Ovary (tissue), 9 donors: ENCODE results near the gene EWSR1. TPM values are rescaled to one million over a fixed set of nuclear protein-coding genes. Genes with fewer than 3 reads are reported as not detected.

Experiments
- DNase-seq, 5 donors: peaks; one replicate each; pipeline ENCODE4 v3.0.0-alpha.2; 2019 to 2020
- H3K27ac ChIP-seq, 2 donors: fragments of 200-600 bp; one replicate each; pipeline versions ENCODE4 v1.5.1 to v1.8.0; 2019 to 2022
- H3K27me3 ChIP-seq: fragments of 200-600 bp; one replicate; pipeline ENCODE4 v1.8.0; 2022
- H3K36me3 ChIP-seq: fragments of 200-600 bp; sonication (generic); one replicate; pipeline ENCODE4 v1.5.1; 2019
- H3K4me1 ChIP-seq: one replicate; pipeline ENCODE4 v1.8.1; 2013; ENCODE audit warnings: mild to moderate bottlenecking, moderate library complexity; ENCODE audit not compliant: insufficient read depth
- H3K4me3 ChIP-seq: fragments of 200-600 bp; sonication (generic); one replicate; pipeline ENCODE4 v1.5.1; 2017
- H3K9me3 ChIP-seq, 2 donors: fragments of 200-600 bp in 1 of 2; sonication (generic) in 1 of 2; one replicate each; pipeline versions ENCODE4 v1.5.1 to v1.8.1; 2013 to 2019; ENCODE audit warnings: mild to moderate bottlenecking in 1 of 2, moderate library complexity in 1 of 2
- CTCF ChIP-seq, 3 donors: fragments of 450-650 bp in 2 of 3; fragments of 200-600 bp in 1 of 3; IDR thresholded peaks; one replicate each; pipeline versions ENCODE4 v1.5.1 to v1.8.0; 2016 to 2022; ENCODE audit warnings: antibody characterized with exemption in 3 of 3, mild to moderate bottlenecking in 1 of 3
- EP300 ChIP-seq: sonication (generic); formaldehyde crosslinking; IDR thresholded peaks from one replicate; pipeline ENCODE4 v1.6.1; 2017; ENCODE audit warnings: antibody characterized with exemption
- POLR2A ChIP-seq: fragments of 450-650 bp; IDR thresholded peaks from one replicate; pipeline ENCODE4 v1.6.1; 2017; ENCODE audit warnings: antibody characterized with exemption, mild to moderate bottlenecking, moderate library complexity
- whole genome bisulfite sequencing, 3 donors: extraction: QIAGEN DNeasy Blood & Tissue Kit in 1 of 3; methylation state at CpG; one replicate each; pipeline versions ENCODE4 v1.1.5 to v1.1.7; 2013 to 2017; 5-methylcytosine and 5-hydroxymethylcytosine counted together
- intact Hi-C, 4 donors: fragments of 100-400 bp; cut with DNase I; formaldehyde crosslinking; loops; one replicate each; pipeline versions ENCODE4 v1.11.0 to v1.15.1; 2022 to 2023
- polyA plus RNA-seq, 2 donors: library from polyadenylated mRNA; stranded (reverse); fragments of 200-250 nt in 1 of 2; fragments of 350-450 nt in 1 of 2; fragmentation: Illumina TruSeq in 1 of 2; extraction: RNeasy Lipid Tissue Mini Kit (QIAGEN cat#74804) in 1 of 2; gene quantifications; one replicate each; pipeline ENCODE4 v1.2.3, GENCODE V29; 2013 to 2014
- total RNA-seq, 7 donors: library from RNA; depleted of rRNA in 2 of 7; stranded (reverse); fragments of >200 nt in 2 of 7; fragmentation: NEBNext Ultra II Directional in 3 of 7; extraction: Animal tissue kit (Norgen Biotek cat#: 25700) in 3 of 7; gene quantifications; one replicate each; pipeline versions ENCODE4 v1.1.0 to v1.2.4, GENCODE V29; 2016 to 2023
- donor health status: DM: no; HTN: no; CAD: no; lungs with moderate emphysema.
- donor health status: DM: no; HTN: no; CAD: no.
- donor health status: Bipolar disorder and iron deficiency.
- donor health status: DM: yes; HTN: yes; CAD: no.
- donor health status: DM: no; HTN: no; CAD: no.
- donor health status: DM: yes; HTN: yes; CAD: no.

Gene EWSR1
- total and polyA plus RNA-seq, 9 donors, result 127 to 191 (median 170) TPM

- TF ChIP-seq CTCF (IDR thresholded peaks at IDR 0.05) (no peak), EP300 (no peak), POLR2A (no peak)
- intact Hi-C loops, result no loop called here
- peaks cover 22% of the 10 kb centered on the region for H3K4me1 ChIP-seq
Measured at GRCh38 chr22:29311464-29312217, 43.6 kb downstream of the EWSR1 start.

DNA sequence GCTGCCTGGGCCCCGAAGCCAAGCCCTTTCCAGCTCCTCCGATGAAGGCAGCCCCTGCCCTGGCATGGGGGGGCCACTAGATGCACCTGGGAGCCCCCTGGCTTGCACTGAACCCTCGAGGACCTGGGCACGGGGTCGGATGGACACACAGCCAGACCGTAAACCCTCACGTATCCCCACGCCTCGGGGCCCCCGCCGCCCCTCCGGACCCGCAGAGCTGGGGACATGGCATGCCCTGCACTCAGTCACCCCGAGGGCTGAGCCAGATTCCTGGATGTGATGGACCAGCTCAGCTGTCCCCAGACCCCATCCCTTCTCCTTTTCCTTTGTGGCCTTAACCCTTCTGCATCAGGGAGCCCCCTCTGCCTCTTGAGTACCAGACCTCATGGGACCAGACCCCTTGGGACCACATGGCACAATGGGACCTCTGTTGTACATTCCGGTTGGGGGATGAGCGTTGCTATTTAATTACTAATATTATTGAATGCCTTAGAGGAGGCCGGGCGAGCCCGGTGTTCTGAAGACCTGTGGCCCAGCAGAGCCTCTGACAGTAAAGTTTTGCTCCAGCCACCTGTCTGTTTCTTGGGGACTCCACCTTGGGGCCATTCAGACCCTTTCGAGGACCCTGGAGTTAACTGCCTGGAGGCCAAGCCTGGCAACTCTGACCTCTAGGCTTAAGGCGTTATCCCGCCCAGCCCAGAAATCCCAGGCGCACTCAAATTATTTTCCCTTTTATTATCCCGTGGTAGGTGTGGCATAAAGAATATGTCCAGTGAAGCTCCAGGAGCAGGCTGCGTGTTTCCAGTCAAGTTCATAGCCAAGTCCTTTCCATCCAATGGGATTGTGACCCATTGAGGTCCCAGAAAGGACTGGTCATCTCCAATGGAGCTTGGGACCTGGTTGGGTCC, 44.4 kb downstream of the EWSR1 start:
- DNase-seq, result peak in 3 of 5 donors; percentile 18 to 44 (median 41)
- Histone ChIP-seq H3K4me1 (peaks cover 19% of the 10 kb centered on the region), H3K36me3 (no peaks in the 10 kb centered on the region), H3K27me3 (no peaks in the 10 kb centered on the region), H3K4me3 (no peak overlapping the region), H3K9me3 (no peaks in the 10 kb centered on the region), H3K27ac (no peak overlapping the region)
- WGBS, 3 donors, result 89 to 91% (median 89%) methylated on average over 25 of the region's 25 CpGs
- intact Hi-C loops, result no loop called here
- TF ChIP-seq CTCF (IDR thresholded peaks at IDR 0.05) (no peak), POLR2A (no peak), EP300 (no peak)

More at GRCh38 chr22:29311464-29312217, 43.6 kb downstream of the EWSR1 start:
- no peak overlapping the region for H3K4me3 ChIP-seq
- 56 to 64% (median 57%) methylated on average over 42 to 50 of the region's 50 CpGs for WGBS, 3 donors
- DNase-seq, result peak in 1 of 5 donors; percentile 64
- H3K36me3 ChIP-seq, result no peaks in the 10 kb centered on the region
- no peaks in the 10 kb centered on the region for H3K9me3 ChIP-seq
- H3K27me3 ChIP-seq, result no peaks in the 10 kb centered on the region
- peak overlapping the region in 1 of 2 donors; percentile 4 for H3K27ac ChIP-seq

GRCh38 chr22:29313126-29313575, 45.1 kb downstream of the EWSR1 start:
- intact Hi-C loops, result no loop called here

More at GRCh38 chr22:29313126-29313575, 45.1 kb downstream of the EWSR1 start:
- no peak for TF ChIP-seq EP300
- TF ChIP-seq POLR2A, result no peak
- TF ChIP-seq CTCF (IDR thresholded peaks at IDR 0.05), result peak in 2 of 3 donors; percentile 25 to 59
- Histone ChIP-seq H3K4me3 (no peak overlapping the region), H3K27me3 (no peaks in the 10 kb centered on the region), H3K4me1 (peaks cover 16% of the 10 kb centered on the region), H3K36me3 (no peaks in the 10 kb centered on the region), H3K9me3 (no peaks in the 10 kb centered on the region), H3K27ac (no peak overlapping the region)
- 8 to 18% (median 11%) methylated on average over 17 to 44 of the region's 44 CpGs for WGBS, 3 donors
- DNase-seq, result peak in 2 of 5 donors; percentile 45 to 54
